Smooth muscle cell (in vitro differentiated cells): ENCODE results near the gene CCNI2. TPM values are rescaled to one million over a fixed set of nuclear protein-coding genes. Genes with fewer than 3 reads are reported as not detected.

ENCODE experiments used
- DNase-seq: peaks from one replicate; lab custom pipeline; 2025; ENCODE audit not compliant: unreplicated experiment; lab: John Stamatoyannopoulos, UW
- H2AFZ ChIP-seq: fragments of 200-600 bp; sonication (generic); 2 replicates; pipeline ENCODE4 v1.6.0; 2016; ENCODE audit warnings: antibody characterized with exemption, low read depth, mild to moderate bottlenecking
- H3F3A ChIP-seq: fragments of 200-600 bp; sonication (generic); 2 replicates; pipeline ENCODE4 v1.6.0; 2017; ENCODE audit warnings: antibody characterized with exemption, low read depth
- H3K27ac ChIP-seq: fragments of 200-600 bp; sonication (generic); 2 replicates; pipeline ENCODE4 v1.5.1; 2016; ENCODE audit warnings: low read depth, mild to moderate bottlenecking
- H3K27me3 ChIP-seq: fragments of 200-600 bp; sonication (generic); 2 replicates; pipeline ENCODE4 v1.6.1; 2016; ENCODE audit warnings: low read depth, mild to moderate bottlenecking
- H3K36me3 ChIP-seq: fragments of 200-600 bp; sonication (generic); 2 replicates; pipeline ENCODE4 v1.5.1; 2016; ENCODE audit warnings: low read depth
- H3K4me1 ChIP-seq: fragments of 200-600 bp; sonication (generic); 2 replicates; pipeline ENCODE4 v1.5.1; 2016; ENCODE audit warnings: low read depth
- H3K4me2 ChIP-seq: fragments of 200-600 bp; sonication (generic); 2 replicates; pipeline ENCODE4 v1.6.0; 2016; ENCODE audit warnings: mild to moderate bottlenecking
- H3K4me3 ChIP-seq: fragments of 200-600 bp; sonication (generic); 2 replicates; pipeline ENCODE4 v1.5.1; 2016; ENCODE audit warnings: mild to moderate bottlenecking
- H3K79me2 ChIP-seq: fragments of 200-600 bp; sonication (generic); 2 replicates; pipeline ENCODE4 v1.6.0; 2016; ENCODE audit warnings: low read depth, mild to moderate bottlenecking
- H3K9ac ChIP-seq: fragments of 200-600 bp; sonication (generic); 2 replicates; pipeline ENCODE4 v1.6.0; 2016; ENCODE audit warnings: low read depth
- H3K9me3 ChIP-seq: fragments of 200-600 bp; sonication (generic); replicated peaks from 2 replicates; pipeline ENCODE4 v1.5.1; 2016; ENCODE audit warnings: low read depth
- H4K20me1 ChIP-seq: fragments of 200-600 bp; sonication (generic); 2 replicates; pipeline ENCODE4 v1.6.0; 2016; ENCODE audit warnings: low read depth
- WGBS: methylation state at CpG from one replicate; pipeline ENCODE4 v1.1.7; 2016; ENCODE audit warnings: low lambda C conversion rate; 5-methylcytosine and 5-hydroxymethylcytosine counted together
- polyA plus RNA-seq: library from polyadenylated mRNA; unstranded; fragments of >200 nt; fragmentation: Nextera tagmentation; extraction: Ambion mirVana; gene quantifications from 2 replicates; pipeline ENCODE4 v1.2.1, GENCODE V29; 2016
- total RNA-seq: library from RNA; depleted of rRNA; stranded (reverse); fragments of >200 nt; gene quantifications from 2 replicates; pipeline ENCODE4 v1.2.3, GENCODE V29; 2014
- TF ChIP-seq, protein P1 (sequence below): fragments of 200-600 bp; sonication (generic); IDR thresholded peaks from 2 replicates; pipeline ENCODE4 v1.5.1; 2017; ENCODE audit warnings: borderline replicate concordance, mild to moderate bottlenecking, antibody characterized with exemption; ENCODE audit not compliant: insufficient read depth, poor library complexity, severe bottlenecking

CCNI2 gene
- total and polyA plus RNA-seq, 2 experiments from 2014 or later, result 0.36 to 0.41 TPM

DNA sequence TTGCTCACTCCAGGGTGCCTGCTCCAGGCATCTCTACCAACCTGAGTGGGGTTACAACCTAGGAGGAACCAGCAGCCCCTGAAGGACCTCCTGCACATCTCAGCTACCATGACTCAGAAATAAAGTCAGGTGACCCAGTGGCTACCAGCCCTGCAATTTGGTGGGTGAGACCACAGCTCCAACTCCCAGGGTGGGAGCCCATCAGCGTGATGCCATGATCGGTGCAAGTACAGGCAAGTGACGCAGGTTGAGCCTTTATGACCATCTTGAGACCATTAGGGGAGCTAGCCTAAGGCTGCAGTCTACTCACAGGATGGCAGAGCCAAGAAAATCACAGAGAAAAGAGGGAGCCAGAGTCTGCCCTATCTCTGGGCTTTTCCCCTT, 21.3 kb downstream of the CCNI2 start:
- H3K4me3 ChIP-seq, result no peak overlapping the region
- H3F3A ChIP-seq, result no peaks in the 10 kb centered on the region
- H3K9me3 ChIP-seq, result no peaks in the 10 kb centered on the region
- 76% methylated on average over 3 of the region's 3 CpGs for WGBS
- H3K79me2 ChIP-seq, result peaks cover 62% of the 10 kb centered on the region
- no peaks in the 10 kb centered on the region for H3K27me3 ChIP-seq
- H3K27ac ChIP-seq, result no peak overlapping the region
- H3K4me1 ChIP-seq, result peaks cover 10% of the 10 kb centered on the region
- peak overlapping the region; percentile 52 for H3K4me2 ChIP-seq
- H3K36me3 ChIP-seq, result no peaks in the 10 kb centered on the region
- TF ChIP-seq, protein P1, sequence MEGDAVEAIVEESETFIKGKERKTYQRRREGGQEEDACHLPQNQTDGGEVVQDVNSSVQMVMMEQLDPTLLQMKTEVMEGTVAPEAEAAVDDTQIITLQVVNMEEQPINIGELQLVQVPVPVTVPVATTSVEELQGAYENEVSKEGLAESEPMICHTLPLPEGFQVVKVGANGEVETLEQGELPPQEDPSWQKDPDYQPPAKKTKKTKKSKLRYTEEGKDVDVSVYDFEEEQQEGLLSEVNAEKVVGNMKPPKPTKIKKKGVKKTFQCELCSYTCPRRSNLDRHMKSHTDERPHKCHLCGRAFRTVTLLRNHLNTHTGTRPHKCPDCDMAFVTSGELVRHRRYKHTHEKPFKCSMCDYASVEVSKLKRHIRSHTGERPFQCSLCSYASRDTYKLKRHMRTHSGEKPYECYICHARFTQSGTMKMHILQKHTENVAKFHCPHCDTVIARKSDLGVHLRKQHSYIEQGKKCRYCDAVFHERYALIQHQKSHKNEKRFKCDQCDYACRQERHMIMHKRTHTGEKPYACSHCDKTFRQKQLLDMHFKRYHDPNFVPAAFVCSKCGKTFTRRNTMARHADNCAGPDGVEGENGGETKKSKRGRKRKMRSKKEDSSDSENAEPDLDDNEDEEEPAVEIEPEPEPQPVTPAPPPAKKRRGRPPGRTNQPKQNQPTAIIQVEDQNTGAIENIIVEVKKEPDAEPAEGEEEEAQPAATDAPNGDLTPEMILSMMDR, result no peak
- DNase-seq, result no peak
- H4K20me1 ChIP-seq, result peaks cover 86% of the 10 kb centered on the region
- no peak overlapping the region for H3K9ac ChIP-seq
- H2AFZ ChIP-seq, result no peak overlapping the region

GRCh38 chr5:132770476-132771159, 23.4 kb downstream of the CCNI2 start:
- H3F3A ChIP-seq, result no peaks in the 10 kb centered on the region
- no peak for DNase-seq
- no peak overlapping the region for H3K4me3 ChIP-seq
- H3K4me1 ChIP-seq, result peaks cover 13% of the 10 kb centered on the region
- no peaks in the 10 kb centered on the region for H3K9me3 ChIP-seq
- TF ChIP-seq, protein P1, result no peak
- H4K20me1 ChIP-seq, result peaks cover 96% of the 10 kb centered on the region
- no peaks in the 10 kb centered on the region for H3K27me3 ChIP-seq
- H2AFZ ChIP-seq, result no peak overlapping the region
- H3K79me2 ChIP-seq, result peaks cover 83% of the 10 kb centered on the region
- H3K27ac ChIP-seq, result peak overlapping the region; percentile 38
- H3K36me3 ChIP-seq, result no peaks in the 10 kb centered on the region
- WGBS, result 87% methylated on average over 8 of the region's 8 CpGs
- no peak overlapping the region for H3K4me2 ChIP-seq
- H3K9ac ChIP-seq, result no peak overlapping the region

DNA sequence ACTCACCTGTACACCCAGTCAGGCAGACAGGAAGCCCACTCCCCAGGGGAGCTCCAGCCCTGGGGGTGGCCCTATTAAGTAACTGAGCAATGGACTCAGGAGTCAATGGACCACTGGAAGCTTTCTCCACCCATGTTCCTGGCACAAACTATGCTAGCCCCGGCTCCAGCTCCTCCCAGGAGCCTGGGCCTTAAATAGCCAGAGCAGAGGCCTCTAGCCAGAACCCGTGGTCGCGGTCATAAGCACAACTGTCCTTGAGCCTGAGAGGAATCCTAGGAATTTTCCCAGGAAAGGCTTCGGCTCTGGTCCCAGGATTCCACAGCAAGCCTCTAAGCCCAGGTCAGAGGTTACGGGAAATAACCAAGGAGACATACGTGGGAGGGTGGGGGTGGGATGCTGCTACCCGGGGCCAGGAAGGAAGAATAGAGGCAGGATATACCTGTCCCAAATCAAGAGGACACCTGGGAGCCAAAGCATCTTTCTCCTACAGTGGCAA, 24.3 kb downstream of the CCNI2 start:
- H4K20me1 ChIP-seq, result peaks cover 89% of the 10 kb centered on the region
- no peak overlapping the region for H2AFZ ChIP-seq
- H3F3A ChIP-seq, result no peaks in the 10 kb centered on the region
- H3K4me3 ChIP-seq, result no peak overlapping the region
- no peak for DNase-seq
- TF ChIP-seq, protein P1, result no peak
- H3K4me2 ChIP-seq, result peak overlapping the region; percentile 54
- H3K27ac ChIP-seq, result peak overlapping the region; percentile 38
- H3K27me3 ChIP-seq, result no peaks in the 10 kb centered on the region
- H3K9me3 ChIP-seq, result no peaks in the 10 kb centered on the region
- no peak overlapping the region for H3K9ac ChIP-seq
- no peaks in the 10 kb centered on the region for H3K36me3 ChIP-seq
- peaks cover 19% of the 10 kb centered on the region for H3K4me1 ChIP-seq
- H3K79me2 ChIP-seq, result peaks cover 88% of the 10 kb centered on the region
- WGBS, result 19% methylated on average over 8 of the region's 8 CpGs
